ENCODE results near the gene TUFT1. TPM values are rescaled to one million over a fixed set of nuclear protein-coding genes. Genes with fewer than 3 reads are reported as not detected.
A peak's percentile ranks its signal among the peaks of the same experiment; 100 is the strongest.
"Not testable (repeated sequence)": the region's sequence is repeated elsewhere in the genome, so short reads cannot be mapped to it uniquely, and the experiment has no call there.

Gene TUFT1
- total RNA-seq, 1 donor, result 16.3 TPM

DNA sequence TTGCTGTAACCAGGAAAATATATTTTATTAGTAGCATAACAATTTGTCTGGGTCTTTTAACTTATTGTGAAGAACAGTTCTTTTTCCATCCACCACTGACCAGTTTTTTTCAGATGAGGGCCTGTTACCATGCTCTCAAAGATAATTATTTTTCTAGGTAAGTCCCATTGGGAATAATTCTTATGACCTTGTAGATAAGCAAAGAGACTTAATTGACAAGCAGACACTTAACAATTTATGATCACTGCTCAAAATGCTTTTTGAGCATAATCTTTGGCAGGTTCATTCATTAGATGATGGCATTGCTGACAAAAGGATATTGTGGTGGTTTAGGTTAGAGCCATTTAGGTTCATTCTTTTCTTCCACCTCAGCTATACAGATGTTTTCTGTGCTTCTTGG, 78.4 kb downstream of the TUFT1 start:
- Histone ChIP-seq H3K4me2 (ENCODE audit: insufficient read depth, low read length) (no peak overlapping the region), H3K9me3 (ENCODE audit: low read depth, low read length) (no peaks in the 10 kb centered on the region), H3K36me3 (ENCODE audit: insufficient read depth, low read length) (no peaks in the 10 kb centered on the region), H3K4me3 (ENCODE audit: insufficient read depth, low read length) (no peak overlapping the region), H2AFZ (ENCODE audit: low read length) (no peak overlapping the region), H3K79me2 (ENCODE audit: insufficient read depth, low read length) (peaks cover 73% of the 10 kb centered on the region), H4K20me1 (ENCODE audit: insufficient read depth, low read length) (peaks cover 26% of the 10 kb centered on the region), H3K4me1 (ENCODE audit: insufficient read depth, low read length) (peaks cover 25% of the 10 kb centered on the region), H3K27ac (ENCODE audit: low read depth, low read length) (no peak overlapping the region), H3K27me3 (ENCODE audit: insufficient read depth, low read length) (no peaks in the 10 kb centered on the region)
- no peak for DNase-seq (ENCODE audit: insufficient read length, low spot score, missing footprints)
- TF ChIP-seq, protein P1, sequence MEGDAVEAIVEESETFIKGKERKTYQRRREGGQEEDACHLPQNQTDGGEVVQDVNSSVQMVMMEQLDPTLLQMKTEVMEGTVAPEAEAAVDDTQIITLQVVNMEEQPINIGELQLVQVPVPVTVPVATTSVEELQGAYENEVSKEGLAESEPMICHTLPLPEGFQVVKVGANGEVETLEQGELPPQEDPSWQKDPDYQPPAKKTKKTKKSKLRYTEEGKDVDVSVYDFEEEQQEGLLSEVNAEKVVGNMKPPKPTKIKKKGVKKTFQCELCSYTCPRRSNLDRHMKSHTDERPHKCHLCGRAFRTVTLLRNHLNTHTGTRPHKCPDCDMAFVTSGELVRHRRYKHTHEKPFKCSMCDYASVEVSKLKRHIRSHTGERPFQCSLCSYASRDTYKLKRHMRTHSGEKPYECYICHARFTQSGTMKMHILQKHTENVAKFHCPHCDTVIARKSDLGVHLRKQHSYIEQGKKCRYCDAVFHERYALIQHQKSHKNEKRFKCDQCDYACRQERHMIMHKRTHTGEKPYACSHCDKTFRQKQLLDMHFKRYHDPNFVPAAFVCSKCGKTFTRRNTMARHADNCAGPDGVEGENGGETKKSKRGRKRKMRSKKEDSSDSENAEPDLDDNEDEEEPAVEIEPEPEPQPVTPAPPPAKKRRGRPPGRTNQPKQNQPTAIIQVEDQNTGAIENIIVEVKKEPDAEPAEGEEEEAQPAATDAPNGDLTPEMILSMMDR (IDR thresholded peaks at IDR 0.05; ENCODE audit: extremely low read depth, low read depth, low read length), result no peak

DNA sequence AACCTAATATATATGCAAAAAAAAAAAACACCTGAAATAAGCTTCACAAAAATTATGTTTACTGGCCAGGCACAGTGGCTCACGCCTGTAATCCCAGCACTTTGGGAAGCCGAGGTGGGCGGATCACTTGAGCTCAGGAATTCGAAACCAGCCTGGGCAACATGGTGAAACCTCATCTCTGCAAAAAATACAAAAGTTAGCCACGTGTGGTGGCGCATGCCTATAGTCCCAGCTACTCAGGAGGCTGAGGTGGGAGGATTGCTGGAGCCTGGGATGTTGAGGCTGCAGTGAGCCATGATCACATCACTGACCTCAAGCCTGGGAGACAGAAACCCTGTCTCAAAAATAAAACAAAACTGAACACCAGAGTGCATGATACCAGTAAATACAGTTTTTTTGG, 78.9 kb downstream of the TUFT1 start:
- peaks cover 23% of the 10 kb centered on the region for H3K4me1 ChIP-seq (ENCODE audit: insufficient read depth, low read length)
- not testable (repeated sequence) for H3K27me3 ChIP-seq (ENCODE audit: insufficient read depth, low read length); H3K9me3 ChIP-seq (ENCODE audit: low read depth, low read length); H3K36me3 ChIP-seq (ENCODE audit: insufficient read depth, low read length); H3K4me2 ChIP-seq (ENCODE audit: insufficient read depth, low read length); DNase-seq (ENCODE audit: insufficient read length, low spot score, missing footprints); H3K4me3 ChIP-seq (ENCODE audit: insufficient read depth, low read length); H3K27ac ChIP-seq (ENCODE audit: low read depth, low read length); H2AFZ ChIP-seq (ENCODE audit: low read length)
- H4K20me1 ChIP-seq (ENCODE audit: insufficient read depth, low read length), result peaks cover 26% of the 10 kb centered on the region
- H3K79me2 ChIP-seq (ENCODE audit: insufficient read depth, low read length), result peaks cover 72% of the 10 kb centered on the region

DNA sequence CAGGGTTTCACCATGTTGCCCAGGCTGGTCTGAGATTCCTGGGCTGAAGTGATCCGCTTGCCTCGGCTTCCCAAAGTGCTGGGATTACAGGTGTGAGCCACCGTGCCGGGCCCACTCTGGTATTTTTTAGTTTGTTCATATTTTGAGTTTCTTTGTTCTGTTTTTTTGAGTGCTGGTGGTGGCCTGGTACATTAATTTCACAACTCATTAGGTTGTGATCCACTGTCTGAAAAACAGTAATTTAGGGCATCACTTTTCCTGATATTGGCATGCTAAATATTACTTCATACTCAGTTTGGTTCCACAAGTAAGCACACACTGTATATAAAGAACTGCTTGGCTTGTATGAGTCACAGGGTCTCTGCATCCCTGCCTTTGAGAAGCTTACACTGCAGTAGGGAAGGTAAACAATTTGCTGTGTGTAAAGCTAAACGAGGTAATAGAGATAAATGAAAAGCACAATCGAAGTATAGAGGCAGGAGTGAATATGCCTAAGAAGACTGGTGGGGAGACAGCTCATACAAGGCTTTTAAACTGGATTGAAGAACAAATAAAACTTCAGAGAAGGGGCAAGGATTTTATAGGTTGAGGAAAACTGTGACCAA, 79.5 kb downstream of the TUFT1 start:
- H3K4me2 ChIP-seq (ENCODE audit: insufficient read depth, low read length), result peak overlapping the region; percentile 18
- peaks cover 26% of the 10 kb centered on the region for H4K20me1 ChIP-seq (ENCODE audit: insufficient read depth, low read length)
- no peak for DNase-seq (ENCODE audit: insufficient read length, low spot score, missing footprints)
- peaks cover 69% of the 10 kb centered on the region for H3K79me2 ChIP-seq (ENCODE audit: insufficient read depth, low read length)
- H3K9me3 ChIP-seq (ENCODE audit: low read depth, low read length), result no peaks in the 10 kb centered on the region
- peak overlapping the region; percentile 20 for H3K27ac ChIP-seq (ENCODE audit: low read depth, low read length)
- peaks cover 23% of the 10 kb centered on the region for H3K4me1 ChIP-seq (ENCODE audit: insufficient read depth, low read length)
- H2AFZ ChIP-seq (ENCODE audit: low read length), result no peak overlapping the region
- no peaks in the 10 kb centered on the region for H3K27me3 ChIP-seq (ENCODE audit: insufficient read depth, low read length)
- H3K36me3 ChIP-seq (ENCODE audit: insufficient read depth, low read length), result no peaks in the 10 kb centered on the region
- TF ChIP-seq, protein P1 (IDR thresholded peaks at IDR 0.05; ENCODE audit: extremely low read depth, low read depth, low read length), result no peak
- H3K4me3 ChIP-seq (ENCODE audit: insufficient read depth, low read length), result no peak overlapping the region

DNA sequence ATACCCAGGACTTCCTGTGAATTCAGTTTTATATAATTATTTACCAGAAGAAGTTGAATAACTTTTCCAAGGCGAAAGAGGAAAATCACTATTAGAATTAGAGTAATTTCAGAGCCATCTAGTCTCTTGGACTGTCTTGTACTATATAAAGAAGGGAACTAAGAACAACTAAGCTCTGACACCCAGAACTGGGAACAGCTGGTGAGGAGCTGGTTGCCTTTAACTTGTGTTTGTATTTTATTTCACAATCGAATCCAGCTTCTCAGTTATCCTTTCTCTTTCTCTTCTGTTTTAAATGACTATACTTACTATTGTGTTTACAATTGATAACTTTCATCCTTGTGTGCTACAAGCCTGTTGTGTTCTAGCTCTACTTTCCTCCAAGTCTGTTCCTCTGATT, 80.2 kb downstream of the TUFT1 start:
- peaks cover 26% of the 10 kb centered on the region for H4K20me1 ChIP-seq (ENCODE audit: insufficient read depth, low read length)
- H3K79me2 ChIP-seq (ENCODE audit: insufficient read depth, low read length), result peaks cover 69% of the 10 kb centered on the region
- no peaks in the 10 kb centered on the region for H3K36me3 ChIP-seq (ENCODE audit: insufficient read depth, low read length)
- H3K4me2 ChIP-seq (ENCODE audit: insufficient read depth, low read length), result peak overlapping the region; percentile 18
- H2AFZ ChIP-seq (ENCODE audit: low read length), result no peak overlapping the region
- H3K27me3 ChIP-seq (ENCODE audit: insufficient read depth, low read length), result no peaks in the 10 kb centered on the region
- H3K9me3 ChIP-seq (ENCODE audit: low read depth, low read length), result no peaks in the 10 kb centered on the region
- TF ChIP-seq, protein P1 (IDR thresholded peaks at IDR 0.05; ENCODE audit: extremely low read depth, low read depth, low read length), result no peak
- peaks cover 23% of the 10 kb centered on the region for H3K4me1 ChIP-seq (ENCODE audit: insufficient read depth, low read length)
- H3K4me3 ChIP-seq (ENCODE audit: insufficient read depth, low read length), result no peak overlapping the region
- no peak for DNase-seq (ENCODE audit: insufficient read length, low spot score, missing footprints)
- H3K27ac ChIP-seq (ENCODE audit: low read depth, low read length), result peak overlapping the region; percentile 20
